Measurements from ENCODE around the gene NOTCH3. TPM values are rescaled to one million over a fixed set of nuclear protein-coding genes. Genes with fewer than 3 reads are reported as not detected.

Gene NOTCH3
- total RNA-seq, 1 experiment from 2014 or later = 164 TPM

DNA sequence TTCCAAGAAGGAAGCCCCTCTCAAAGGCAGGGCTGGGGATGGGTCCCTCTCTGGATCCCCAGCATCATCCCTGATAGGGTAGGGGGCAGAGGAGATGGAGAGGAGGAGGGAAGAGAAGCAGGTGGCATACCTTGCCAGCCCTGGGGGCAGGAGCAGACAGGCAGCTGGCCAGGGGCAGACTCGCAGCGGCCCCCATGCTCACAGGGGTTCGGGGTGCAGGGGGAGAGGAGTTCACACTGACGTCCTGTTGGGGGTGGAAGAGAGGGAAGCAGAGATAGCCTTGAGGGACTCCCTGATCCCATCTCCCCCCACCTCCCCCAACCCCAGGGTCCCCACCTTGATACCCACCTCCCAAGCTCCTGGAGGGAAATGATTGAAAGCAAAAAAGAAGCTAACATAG lies 16.0 kb downstream of the NOTCH3 start:
- H3K9me3 Mint-ChIP-seq = no peaks in the 10 kb centered on the region
- H3K4ac ChIP-seq (ENCODE audit: low read depth, low read length) = no peak overlapping the region
- no peak overlapping the region for H3K56ac ChIP-seq (ENCODE audit: insufficient read length, low read depth, low read length)
- no peak overlapping the region for H2BK12ac ChIP-seq (ENCODE audit: insufficient read length, low read depth, low read length)
- no peak overlapping the region for H4K8ac ChIP-seq (replicated peaks; ENCODE audit: insufficient read length, low read depth, low read length)
- no peak overlapping the region for H3K4me3 Mint-ChIP-seq
- no peaks in the 10 kb centered on the region for H3K9me3 ChIP-seq (ENCODE audit: control insufficient read depth, low read depth, low read length)
- DNase-seq = no peak
- H3K4me2 ChIP-seq (ENCODE audit: insufficient read depth, insufficient read length, low read length) = no peak overlapping the region
- H3K27me3 ChIP-seq (ENCODE audit: insufficient read depth, low read length) = no peaks in the 10 kb centered on the region
- H2BK20ac ChIP-seq (ENCODE audit: low read depth, low read length, poor library complexity, severe bottlenecking) = no peak overlapping the region
- no peak overlapping the region for H3K27ac ChIP-seq (ENCODE audit: insufficient read length, low read depth, low read length)
- no peak overlapping the region for H4K91ac ChIP-seq (ENCODE audit: insufficient read length, low read depth, low read length)
- H3K23ac ChIP-seq (ENCODE audit: insufficient read length, low read depth, low read length) = no peak overlapping the region
- no peaks in the 10 kb centered on the region for H3K79me2 ChIP-seq (ENCODE audit: insufficient read depth, low read length)
- no peak overlapping the region for H3K14ac ChIP-seq (ENCODE audit: insufficient read depth, low read length)
- H2AK5ac ChIP-seq (ENCODE audit: insufficient read length, low read length) = no peak overlapping the region
- WGBS (ENCODE audit: extremely low coverage, insufficient read length, low lambda C conversion rate) = no CpG with 5 or more reads among the region's 4 CpGs
- H3K36me3 Mint-ChIP-seq (ENCODE audit: insufficient read depth in 1 of 3, low read depth in 3 of 3) = peaks cover 42 to 94% (median 88%) of the 10 kb centered on the region in 3 experiments
- H3K27ac Mint-ChIP-seq = no peak overlapping the region; a peak in 1 of 7 replicates
- H3K18ac ChIP-seq (ENCODE audit: insufficient read length, low read depth, low read length) = no peak overlapping the region
- H4K5ac ChIP-seq (ENCODE audit: insufficient read length, low read depth, low read length) = no peak overlapping the region
- no peak overlapping the region for H2BK15ac ChIP-seq (ENCODE audit: low read depth, low read length)
- H3K4me1 Mint-ChIP-seq = peaks cover 0 to 9% of the 10 kb centered on the region in 2 experiments; a peak in 2 of 4 replicates
- no peak overlapping the region for H3K9ac ChIP-seq (ENCODE audit: extremely low read depth, insufficient read length, low read length)
- no peaks in the 10 kb centered on the region for H3K27me3 Mint-ChIP-seq (ENCODE audit: low read depth)
- H2AFZ ChIP-seq (ENCODE audit: low read length) = no peak overlapping the region
- no peaks in the 10 kb centered on the region for H3K4me1 ChIP-seq (ENCODE audit: insufficient read depth, low read length)
- TF ChIP-seq, protein P1, sequence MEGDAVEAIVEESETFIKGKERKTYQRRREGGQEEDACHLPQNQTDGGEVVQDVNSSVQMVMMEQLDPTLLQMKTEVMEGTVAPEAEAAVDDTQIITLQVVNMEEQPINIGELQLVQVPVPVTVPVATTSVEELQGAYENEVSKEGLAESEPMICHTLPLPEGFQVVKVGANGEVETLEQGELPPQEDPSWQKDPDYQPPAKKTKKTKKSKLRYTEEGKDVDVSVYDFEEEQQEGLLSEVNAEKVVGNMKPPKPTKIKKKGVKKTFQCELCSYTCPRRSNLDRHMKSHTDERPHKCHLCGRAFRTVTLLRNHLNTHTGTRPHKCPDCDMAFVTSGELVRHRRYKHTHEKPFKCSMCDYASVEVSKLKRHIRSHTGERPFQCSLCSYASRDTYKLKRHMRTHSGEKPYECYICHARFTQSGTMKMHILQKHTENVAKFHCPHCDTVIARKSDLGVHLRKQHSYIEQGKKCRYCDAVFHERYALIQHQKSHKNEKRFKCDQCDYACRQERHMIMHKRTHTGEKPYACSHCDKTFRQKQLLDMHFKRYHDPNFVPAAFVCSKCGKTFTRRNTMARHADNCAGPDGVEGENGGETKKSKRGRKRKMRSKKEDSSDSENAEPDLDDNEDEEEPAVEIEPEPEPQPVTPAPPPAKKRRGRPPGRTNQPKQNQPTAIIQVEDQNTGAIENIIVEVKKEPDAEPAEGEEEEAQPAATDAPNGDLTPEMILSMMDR (conservative IDR thresholded peaks at IDR 0.05) = no peak
- H3T11ph ChIP-seq (ENCODE audit: low read length) = no peak overlapping the region
- no peak overlapping the region for H2BK120ac ChIP-seq (ENCODE audit: low read depth, low read length, poor library complexity, severe bottlenecking)
- no peaks in the 10 kb centered on the region for H4K20me1 ChIP-seq (ENCODE audit: control insufficient read depth, insufficient read depth, insufficient read length)
- no peaks in the 10 kb centered on the region for H3K23me2 ChIP-seq (ENCODE audit: insufficient read length, low read depth, low read length, poor library complexity, severe bottlenecking)
- H3K79me1 ChIP-seq (ENCODE audit: insufficient read depth, low read depth, low read length, poor library complexity, severe bottlenecking) = no peaks in the 10 kb centered on the region
- no peak overlapping the region for H2BK5ac ChIP-seq (ENCODE audit: insufficient read length, low read length)

Data from H9 (cell line).